Endometrial microvascular endothelial cells (primary cell): ENCODE measurements around the gene SLMAP. TPM values are rescaled to one million over a fixed set of nuclear protein-coding genes. Genes with fewer than 3 reads are reported as not detected.
"Not testable (repeated sequence)": the region's sequence is repeated elsewhere in the genome, so short reads cannot be mapped to it uniquely, and the experiment has no call there.

Experiments used
- in situ Hi-C: cut with HindIII; loops from 2 replicates; pipeline ENCODE4 v1.10.0; 2017; ENCODE audit warnings: low sequenced_read_pairs, low pct_unique_long_range_greater_than_20kb; ENCODE audit errors: inconsistent ontology term
- total RNA-seq: library from RNA; depleted of rRNA; stranded (reverse); fragments of >200 nt; gene quantifications from one replicate; pipeline ENCODE4 v1.2.3, GENCODE V29; 2015; ENCODE audit errors: inconsistent ontology term

The SLMAP gene
- total RNA-seq, 1 donor from 2014 or later, result 47.3 TPM

DNA sequence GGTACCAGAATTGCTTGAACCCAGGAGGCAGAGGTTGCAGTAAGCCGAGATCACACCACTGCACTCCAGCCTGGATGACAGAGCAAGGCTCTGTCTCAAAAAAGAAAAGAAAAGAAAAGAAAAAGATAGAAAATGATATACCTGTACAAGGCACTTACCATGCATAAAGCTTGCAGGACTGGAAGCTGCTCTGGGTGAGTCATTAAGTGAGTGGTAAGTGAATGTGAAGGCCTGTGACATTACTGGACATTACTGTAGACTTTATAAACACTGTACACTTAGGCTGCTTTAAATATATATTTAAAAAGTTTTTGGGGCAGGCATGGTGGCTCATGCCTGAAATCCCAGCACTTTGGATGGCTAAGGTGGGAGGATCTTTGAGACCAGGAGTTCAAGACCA is 99.2 kb downstream of the SLMAP start:
- in situ Hi-C loops, result no loop called here

DNA sequence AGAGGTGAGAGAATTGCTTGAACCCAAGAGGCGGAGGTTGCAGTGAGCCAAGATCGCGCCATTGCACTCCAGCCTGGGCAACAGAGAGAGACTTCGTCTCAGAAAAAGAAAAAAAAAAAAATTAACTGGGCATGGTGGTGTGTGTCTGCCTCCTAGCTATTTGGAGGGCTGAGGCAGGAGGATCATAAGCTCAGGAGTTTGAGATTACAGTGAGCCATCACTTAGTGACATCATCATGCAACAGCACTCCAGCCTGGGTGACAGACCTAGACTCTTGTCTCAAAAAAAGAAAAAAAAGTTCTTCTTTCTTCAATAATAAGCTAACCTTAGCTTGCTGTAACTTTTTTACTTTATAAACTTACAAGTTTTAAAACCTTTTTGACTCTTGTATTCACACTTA is 99.8 kb downstream of the SLMAP start:
- in situ Hi-C loops, result no loop called here

DNA sequence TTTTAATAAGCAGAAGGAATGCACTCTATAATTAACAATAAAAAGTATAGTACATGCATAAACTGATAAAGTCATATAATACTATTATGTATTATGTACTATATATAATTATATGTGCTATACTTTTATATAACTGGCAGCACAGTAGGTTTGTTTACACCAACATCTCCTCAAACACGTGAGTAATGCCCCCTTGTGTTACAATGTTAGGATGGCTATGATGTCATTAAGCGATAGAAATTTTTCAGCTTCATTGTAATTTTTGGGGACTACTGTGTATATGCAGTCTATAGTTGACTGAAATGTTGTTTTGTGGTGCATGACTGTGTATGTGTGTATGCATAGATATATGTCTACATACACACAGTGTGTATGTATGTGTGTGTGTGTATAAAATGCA is 100.6 kb downstream of the SLMAP start:
- in situ Hi-C loops, result no loop called here

DNA sequence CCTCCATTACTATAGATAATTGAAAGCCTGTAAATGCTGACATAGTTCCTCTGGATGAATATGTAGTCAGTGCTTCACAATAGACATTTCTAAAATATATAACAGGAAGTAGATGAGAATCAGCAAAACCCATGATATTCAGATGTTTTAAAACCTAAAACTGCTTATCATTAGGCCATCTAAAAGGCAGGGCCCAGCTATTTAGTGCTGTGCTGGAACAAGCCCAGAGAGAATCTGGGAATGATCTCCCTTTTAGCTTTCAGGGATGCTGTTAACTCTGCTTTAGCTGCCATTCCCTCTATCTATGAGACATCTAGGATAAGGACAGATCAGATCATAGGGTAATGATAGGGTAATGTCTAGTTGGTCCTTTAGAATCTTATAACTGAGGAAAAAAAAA is 106.8 kb downstream of the SLMAP start:
- in situ Hi-C loops, result no loop called here

DNA sequence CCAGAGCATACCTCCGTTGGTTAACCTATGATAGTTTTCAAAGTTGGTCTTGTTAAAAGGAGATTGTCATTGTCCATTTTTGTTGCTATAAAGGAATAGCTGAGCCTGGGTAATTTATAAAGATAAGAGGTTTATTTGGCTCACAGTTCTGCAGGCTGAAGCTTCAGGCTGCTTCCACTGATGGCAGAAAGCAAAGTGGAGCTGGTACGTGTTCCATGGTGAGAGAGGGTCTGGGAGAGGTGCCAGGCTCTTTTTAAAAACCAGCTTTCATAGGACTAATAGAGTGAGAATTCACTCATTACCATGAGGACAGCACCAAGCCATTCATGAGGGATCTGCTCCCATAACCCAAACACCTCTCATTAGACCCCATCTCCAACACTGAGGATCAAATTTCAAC is 107.3 kb downstream of the SLMAP start:
- in situ Hi-C loops, result no loop called here

DNA sequence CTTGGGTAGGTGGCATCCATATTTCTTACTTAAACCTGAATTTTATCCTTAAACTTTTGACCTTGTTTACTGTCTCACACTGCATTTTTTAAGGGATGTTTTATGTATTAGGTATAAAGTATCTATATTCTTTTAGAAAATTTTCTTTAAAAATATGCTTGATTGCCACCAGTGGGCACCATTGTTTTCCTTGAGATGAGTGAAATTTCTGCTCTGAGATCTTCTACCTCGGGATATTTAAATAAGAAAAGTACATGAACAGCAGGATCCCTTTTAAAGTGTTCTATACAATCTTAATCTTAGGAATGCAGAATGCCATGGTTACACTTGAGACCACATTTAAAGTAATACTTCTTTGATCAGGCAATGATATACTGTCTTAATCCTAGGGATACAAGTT is 108.7 kb downstream of the SLMAP start:
- in situ Hi-C loops, result no loop called here

DNA sequence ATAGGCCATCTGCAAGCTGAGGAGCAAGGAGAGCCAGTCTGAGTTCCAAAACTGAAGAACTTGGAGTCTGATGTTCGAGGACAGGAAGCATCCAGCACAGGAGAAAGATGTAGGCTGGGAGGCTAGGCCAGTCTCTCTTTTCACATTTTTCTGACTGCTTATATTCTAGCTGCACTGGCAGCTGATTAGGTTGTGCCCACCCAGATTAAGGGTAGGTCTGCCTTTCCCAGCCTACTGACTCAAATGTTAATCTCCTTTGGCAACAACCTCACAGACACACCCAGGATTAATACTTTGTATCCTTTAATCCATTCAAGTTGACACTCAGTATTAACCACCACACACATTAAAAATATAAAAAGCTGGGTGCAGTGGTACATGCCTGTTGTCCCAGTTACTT is 113.0 kb downstream of the SLMAP start:
- in situ Hi-C loops, result not testable (repeated sequence)

DNA sequence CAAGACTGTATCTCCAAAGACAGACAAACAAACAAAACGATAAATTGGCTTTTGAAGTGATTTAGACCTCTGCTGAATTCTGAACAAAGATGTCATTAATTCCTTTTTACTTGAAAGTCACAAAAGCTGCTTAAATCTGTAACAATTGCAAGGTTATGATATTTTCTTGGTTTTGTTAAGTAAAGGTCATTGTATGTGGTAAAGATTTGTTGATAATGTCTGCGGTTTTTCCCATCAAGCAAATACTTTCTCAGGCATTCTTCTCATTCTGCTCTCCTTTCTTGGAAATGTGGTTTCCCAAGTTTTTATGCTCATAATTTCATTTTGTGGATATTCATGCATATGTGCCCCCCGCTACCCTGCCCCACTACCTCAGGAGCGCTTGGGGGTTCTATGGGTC is 116.5 kb downstream of the SLMAP start:
- in situ Hi-C loops, result no loop called here

DNA sequence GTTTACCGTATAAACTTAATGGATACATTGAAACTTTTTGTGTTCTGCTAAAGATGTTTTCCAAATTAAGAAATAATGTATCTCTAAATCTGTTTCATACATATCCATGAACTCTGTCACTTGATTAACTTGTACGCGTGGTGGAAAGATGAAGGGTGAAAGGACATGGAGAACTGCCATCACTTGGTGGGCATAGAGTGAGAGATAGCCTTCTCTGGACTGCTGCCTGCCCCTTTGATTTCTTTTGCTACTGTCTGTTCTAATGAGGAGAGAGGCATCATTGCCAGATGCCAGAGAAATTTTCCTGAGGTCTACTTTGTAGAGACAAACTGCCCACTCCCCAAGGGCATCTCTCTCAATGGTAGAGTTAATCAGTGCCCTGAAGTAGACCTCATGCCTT is 120.5 kb downstream of the SLMAP start:
- in situ Hi-C loops, result no loop called here

DNA sequence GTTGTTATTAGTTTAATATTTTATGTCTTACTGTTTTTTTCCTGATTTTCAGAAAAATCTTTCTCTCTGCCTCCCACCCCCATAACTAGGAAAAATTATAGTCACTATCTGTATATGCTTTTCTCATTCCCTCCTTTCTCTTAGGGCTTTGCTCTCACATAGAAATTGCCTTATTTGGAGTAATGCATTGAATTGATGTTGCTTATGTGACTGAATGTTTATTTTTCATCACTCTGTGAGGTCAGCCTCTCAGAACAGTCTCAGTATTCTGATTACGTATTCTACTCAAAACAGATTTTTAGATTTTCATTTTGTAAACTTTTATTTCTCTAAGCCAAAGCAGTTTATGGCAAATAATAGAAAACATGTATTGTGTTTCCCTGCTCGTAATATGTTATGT is 121.0 kb downstream of the SLMAP start:
- in situ Hi-C loops, result no loop called here

DNA sequence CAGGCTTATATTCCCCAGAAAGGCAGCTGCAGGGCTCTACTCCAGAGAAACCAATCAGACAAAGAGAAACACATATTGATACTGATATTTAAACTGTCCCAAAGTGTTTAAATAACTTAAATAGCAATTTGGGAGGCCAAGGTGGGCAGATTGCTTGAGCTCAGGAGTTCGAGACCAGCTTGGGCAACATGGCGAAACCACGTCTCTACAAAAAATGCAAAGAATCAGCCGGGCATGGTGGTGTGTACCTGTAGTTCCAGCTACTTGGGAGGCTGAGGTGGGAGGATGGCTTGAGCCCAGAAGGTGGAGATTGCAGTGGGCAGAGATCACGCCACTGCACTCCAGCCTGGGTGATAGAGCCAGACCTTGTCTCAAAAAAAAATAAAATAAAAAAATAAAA is 128.3 kb downstream of the SLMAP start:
- in situ Hi-C loops, result not testable (repeated sequence)

DNA sequence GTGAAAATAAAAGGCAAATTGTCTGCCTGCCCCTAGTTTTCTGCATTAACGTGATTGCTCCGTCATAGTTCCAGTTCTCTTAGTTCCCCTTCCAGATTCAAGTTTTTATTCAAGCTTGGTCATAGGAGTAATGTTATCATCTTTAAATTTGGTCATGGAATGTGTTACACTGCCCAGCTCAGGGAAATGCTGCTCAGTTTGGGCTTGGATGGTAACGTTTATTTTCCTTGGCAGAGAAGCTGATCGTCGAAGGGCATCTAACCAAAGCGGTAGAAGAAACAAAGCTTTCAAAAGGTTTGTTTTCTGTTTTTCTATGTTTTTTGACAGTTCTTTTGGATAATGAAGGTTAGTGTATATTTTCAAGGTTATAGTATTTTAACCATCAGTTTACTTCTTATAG is 133.7 kb downstream of the SLMAP start:
- in situ Hi-C loops, result no loop called here

DNA sequence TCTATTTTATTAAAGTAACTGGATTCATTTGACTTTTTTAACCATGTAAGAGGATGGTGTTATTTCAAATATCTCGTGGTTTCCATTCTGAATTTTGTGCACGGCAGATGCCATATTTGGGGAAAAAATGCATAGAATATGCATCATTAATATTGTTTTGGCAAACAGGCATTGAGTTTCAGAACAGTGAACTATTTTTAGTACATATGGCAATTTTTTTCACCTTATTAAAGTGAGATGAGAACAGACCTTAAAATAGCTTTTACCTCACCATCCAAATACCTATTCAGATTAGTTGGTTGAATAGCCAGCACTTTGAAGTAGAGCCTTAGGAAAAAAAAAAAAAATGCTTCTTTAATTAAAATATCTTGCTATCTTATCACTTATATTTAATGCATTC is 134.8 kb downstream of the SLMAP start:
- in situ Hi-C loops, result no loop called here

DNA sequence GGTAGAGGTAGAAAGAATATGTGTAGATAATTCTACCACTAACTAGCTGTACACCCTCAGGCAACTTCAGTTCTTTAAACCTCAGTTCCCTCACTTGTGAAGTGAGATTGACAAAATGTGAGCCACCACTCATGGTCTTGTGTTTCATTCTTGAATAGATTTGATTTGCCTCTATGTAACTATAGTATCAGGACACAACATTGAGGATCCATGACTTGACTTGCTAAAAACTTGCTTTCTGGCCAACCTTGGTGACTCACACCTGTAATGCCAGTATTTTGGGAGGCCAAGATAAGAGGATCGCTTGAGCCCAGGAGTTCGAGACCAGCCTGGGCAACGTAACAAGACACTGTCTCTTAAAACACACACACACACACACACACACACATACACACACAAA is 136.3 kb downstream of the SLMAP start:
- in situ Hi-C loops, result no loop called here

DNA sequence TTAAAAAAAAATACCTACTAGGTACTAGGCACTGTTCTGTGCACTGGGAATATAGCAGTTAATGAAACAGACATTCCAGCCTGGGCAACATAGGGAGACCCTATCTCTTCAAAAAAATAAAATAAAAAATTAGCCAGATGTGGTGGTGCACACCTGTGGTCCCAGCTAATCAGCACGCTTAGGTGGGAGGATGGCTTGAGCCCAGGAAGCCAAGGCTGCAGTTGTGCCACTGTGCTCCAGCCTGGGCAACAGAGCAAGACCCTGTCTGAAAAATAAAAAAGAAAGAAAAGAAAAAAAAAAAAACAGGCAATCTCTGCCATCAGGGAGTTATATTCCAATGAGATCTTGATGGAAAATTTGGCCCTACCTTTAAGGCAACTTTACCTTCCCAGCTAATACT is 137.0 kb downstream of the SLMAP start:
- in situ Hi-C loops, result no loop called here

DNA sequence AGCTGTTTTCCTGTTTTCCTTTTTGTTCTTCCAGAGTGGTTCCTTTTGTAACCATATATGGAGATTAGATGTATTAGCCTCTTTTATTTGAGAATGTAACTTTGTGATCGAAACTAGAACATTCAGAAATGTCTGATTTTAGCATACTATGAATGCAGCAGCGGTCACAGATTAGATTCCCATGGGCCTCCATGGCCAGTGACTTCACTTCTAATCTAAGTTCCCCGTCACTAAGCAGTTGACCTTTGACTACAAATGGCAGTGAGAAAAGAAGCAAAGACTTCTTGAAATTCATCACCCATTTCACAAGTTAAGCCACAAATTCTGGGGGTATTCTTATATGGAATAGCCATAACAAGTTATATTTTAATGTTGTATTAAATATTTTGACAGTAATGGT is 137.6 kb downstream of the SLMAP start:
- in situ Hi-C loops, result no loop called here

DNA sequence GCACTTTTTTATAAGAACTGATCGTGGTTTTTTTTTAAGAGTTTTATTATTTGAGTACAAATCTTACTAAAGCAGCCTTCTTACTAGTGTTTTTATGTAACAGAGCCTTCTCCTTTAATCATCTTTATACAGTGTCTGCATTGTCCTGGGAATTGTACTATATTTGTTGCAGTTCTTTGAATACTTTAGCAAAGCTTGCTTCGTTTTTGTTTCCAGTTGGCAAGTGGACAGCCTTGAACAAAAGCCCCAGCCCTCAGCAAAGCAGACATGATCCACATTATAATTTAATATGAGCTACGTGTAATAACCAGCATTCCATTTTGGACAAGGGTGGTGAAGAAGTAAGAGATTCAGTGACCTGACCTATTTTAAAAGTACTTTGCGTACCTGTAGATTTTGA is 139.9 kb downstream of the SLMAP start:
- in situ Hi-C loops, result no loop called here

DNA sequence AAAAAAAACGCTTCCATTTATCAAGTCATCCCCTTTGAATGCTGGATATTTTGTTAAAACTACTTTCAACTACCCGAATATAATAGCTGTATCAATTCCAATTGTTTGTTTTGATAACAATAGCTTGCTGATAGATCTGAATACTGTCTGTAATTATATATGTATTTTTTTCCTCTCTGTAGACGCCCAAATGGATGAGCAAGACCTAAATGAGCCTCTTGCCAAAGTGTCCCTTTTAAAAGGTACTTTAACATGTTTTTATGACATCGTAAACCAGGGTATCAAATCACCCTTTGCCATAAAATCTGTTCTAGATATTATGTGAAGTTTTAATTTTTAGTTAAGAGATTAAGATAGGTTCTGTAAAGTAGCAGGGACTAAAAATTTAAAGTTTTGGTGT is 140.6 kb downstream of the SLMAP start:
- in situ Hi-C loops, result no loop called here

DNA sequence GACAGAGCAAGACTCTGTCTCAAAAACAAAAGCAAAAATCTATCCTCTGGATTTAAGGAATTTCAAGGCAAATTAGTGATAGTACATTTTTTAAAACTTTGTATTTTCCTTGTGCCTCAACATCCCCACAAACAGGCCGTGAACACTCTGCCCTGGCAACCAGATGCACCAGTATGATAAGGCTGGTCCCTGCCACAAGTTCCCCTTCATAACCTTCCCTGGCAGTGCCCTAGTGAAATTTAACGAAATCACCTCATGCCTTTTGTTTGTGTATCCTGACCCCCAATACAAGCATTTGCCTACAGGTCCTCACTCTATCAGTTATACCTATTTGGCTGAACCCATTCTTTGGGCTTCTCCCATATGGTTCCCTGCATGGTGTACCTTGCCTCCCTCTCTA is 144.7 kb downstream of the SLMAP start:
- in situ Hi-C loops, result no loop called here

DNA sequence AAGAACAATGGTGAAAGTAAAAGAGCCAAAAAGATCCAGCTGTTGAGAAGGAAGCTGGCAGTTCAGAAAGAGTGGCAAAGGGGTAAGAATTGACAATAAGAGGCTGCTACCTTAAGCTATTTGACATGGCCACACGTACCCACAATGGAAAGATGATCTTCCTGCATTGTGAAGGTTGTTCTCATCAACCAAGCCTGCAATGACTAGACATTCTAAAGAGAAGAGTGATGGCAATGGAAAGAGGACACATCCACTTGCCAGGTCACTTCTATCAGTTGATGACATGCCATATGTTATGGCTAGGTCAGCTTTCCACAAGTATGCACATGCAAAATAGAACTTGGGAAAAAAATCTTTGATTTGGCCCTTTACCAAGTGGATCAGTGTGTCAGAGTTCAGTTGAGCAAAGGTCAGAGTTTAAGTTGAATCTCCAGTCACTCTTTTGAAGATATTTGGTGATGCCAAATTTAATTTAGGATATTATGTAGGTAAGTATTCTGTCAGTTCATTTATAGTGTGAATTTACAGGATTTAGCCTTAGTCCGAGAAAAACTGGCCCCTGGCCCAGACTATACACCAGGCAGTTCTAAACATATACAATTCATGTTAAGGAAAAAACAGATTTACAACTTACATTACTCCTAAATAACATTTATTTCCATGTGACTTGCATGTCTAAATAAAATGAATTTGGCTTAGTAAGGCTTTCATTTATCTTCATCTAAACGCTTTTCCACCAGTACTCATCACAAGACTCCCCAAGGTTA is 147.2 kb downstream of the SLMAP start:
- in situ Hi-C loops, result no loop called here

DNA sequence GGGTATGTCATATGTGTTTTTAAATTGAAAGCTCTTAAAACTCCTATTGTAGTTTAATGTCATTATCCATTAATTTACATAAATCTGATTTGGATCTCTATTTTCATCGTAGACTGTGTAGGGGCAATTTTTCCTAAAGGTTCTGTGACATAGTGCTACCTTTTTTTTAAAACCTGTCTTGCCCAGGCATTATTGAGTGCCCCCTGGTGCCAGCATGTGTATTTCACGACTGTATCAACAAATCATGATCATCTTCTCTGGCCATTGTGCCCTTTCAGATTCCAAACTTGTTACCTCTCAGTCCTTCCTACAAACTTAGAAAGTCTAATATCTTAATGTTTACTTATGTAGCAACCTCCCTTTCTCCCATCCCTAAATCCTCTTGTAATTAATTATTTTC is 154.9 kb downstream of the SLMAP start:
- in situ Hi-C loops, result no loop called here
